ENCODE results near the gene OTX1.

The OTX1 gene

GRCh38 chr2:63047321-63048279, 3.0 kb upstream of the OTX1 start:
- DNase-seq: no peak

DNA sequence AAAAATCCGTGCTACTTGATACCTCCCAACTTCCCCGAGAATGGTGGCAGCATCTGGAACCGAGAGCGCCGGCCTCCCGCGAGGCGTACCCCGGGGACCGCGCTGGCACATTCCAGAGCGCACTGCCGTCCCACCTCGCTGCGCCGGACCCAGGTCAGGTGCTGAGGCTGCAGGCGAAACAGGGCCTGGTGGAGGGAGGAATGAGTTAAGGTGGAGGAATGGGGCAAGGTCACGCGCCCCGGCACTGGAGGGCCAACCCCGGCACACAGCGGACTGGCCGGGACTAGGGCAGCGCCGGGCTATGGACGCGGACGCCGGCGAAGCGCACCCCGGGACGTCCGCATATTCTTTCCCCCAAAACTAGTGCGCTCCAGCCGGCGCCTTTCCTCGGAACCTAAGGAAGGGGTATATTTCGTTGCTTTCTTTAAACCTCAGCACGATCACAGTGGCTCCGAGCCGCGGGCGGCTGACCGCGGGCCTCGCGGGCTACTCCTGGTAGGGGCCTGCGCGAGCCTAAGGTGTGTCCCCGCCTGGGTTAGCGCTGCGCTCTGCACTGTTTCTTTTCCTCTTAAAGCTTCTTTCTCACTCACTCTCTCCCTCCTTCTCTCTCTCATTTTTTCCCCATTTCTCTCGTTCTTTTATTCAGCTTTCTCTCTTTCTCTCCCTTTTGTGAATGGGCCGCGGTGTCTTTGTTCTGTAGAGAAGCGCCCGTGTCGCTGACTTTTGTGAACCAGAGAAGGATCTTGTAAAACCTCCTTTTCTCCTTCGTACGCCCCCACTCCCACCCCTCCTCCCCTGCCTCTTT, 2.1 kb upstream of the OTX1 start:
- no peak for DNase-seq

GRCh38 chr2:63049211-63049969, 1.2 kb upstream of the OTX1 start:
- DNase-seq: no peak

GRCh38 chr2:63049970-63050333, 678 bp upstream of the OTX1 start:
- peak in 1 of 5 experiments; percentile 38 for DNase-seq

- DNase-seq: no peak
Measured at GRCh38 chr2:63051042-63051794, 588 bp downstream of the OTX1 start.

DNA sequence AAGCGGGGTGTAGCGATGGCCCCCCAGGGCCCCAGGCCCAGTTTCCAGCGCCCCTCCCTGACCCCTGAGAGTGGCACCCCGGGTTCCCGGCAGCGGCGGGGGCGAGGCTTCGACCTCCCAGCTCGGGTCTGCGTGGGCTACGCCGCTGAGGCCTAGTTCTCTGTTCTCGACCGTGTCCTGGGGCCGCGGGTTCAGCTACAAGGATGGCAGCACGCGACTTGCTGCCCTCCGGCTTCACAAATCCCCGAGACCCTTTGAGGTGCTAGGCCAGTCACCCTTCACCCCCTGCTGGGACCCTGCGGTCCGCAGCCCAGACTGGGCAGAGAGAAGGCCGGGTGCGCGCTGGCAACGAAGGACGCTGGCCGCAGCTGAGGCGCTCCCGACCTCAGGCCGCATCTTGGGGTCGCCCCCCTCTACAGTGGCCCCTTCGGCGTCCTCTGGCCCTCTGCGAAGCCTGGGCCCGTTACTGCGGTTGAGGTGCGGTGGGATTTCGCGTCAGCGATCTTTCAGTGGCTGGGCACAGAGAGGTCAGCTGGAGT, 1.2 kb downstream of the OTX1 start:
- DNase-seq: no peak

DNA sequence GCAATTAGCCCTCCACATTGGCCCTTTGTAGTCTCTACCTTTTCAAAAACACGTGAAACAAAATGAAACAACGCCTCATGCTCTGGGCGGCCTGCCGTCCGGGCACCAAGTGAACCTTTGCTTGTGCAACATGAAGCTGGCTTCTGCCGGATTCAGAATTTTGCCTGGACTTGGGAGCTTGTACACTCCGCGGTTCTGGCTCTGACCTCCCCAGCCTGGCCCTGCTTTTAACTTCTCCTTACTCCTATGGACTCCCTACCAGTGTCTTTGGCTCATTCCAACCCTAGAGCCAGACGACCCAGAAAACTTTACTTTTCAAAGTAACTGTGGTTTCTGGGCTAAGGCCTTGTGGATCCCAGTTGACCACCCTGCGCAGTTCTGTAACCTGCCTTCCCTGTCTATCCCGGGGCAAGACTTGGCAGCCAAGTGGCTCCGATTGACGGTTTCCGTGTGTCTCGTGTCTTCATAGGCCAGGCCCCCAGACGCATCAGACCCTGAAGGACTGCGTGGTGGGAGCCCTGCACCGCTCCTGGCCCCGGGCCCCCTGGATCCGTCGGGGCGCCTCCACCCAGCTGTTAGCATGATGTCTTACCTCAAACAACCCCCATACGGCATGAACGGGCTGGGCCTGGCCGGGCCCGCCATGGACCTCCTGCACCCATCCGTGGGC, 1.9 kb downstream of the OTX1 start:
- DNase-seq: no peak

GRCh38 chr2:63053081-63053888, 2.7 kb downstream of the OTX1 start:
- DNase-seq: no peak

DNA sequence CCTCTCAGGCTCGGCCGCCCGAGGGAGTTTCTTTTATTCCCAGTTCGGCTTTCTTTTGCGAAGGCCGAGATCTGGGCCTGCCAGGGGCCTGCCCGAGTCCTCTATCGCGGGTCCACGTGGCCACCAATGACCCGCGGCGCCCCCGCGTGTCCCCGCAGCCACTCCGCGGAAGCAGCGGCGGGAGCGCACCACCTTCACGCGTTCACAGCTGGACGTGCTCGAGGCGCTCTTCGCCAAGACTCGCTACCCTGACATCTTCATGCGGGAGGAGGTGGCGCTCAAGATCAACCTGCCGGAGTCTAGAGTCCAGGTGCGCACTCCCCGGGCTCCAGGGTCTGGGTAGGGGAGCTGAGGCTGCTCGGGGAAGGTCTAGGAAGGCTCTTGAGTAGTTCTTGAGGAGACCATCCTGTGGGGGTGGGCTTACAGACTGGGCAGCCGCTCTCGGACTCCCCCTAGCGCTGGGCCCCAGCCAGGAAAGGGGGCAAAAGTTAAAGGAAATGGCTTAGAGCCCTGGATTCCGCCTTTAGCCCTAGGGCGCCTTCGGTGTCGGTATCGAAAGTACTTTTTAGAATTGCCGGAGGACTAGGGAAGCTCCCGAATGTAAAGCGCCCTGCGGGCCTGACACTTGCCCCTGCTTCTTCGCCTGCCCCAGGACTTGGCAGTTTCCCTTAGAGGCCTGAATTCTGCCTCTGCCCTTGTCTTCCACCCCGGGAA, 3.4 kb downstream of the OTX1 start:
- DNase-seq: peak in 1 of 5 experiments; percentile 41

DNA sequence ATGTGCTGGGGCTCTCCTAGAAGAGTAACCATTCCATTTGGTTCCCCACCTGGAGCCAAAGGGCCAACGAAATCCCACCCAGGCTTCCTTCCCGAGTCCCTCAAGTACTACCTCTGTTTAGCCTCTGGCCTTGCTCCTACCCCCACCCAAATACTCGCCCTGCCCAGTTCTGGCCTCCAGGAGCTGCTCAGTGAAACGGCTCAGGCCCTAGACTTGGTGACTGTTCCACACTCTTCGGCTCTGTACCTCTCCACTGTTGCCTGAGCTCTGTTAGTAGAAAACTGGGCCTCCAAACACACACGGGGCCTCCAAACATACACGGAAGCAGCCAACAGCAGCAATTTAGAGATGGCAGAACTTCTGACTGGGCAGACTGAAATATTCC, 4.2 kb downstream of the OTX1 start:
- DNase-seq: no peak

DNA sequence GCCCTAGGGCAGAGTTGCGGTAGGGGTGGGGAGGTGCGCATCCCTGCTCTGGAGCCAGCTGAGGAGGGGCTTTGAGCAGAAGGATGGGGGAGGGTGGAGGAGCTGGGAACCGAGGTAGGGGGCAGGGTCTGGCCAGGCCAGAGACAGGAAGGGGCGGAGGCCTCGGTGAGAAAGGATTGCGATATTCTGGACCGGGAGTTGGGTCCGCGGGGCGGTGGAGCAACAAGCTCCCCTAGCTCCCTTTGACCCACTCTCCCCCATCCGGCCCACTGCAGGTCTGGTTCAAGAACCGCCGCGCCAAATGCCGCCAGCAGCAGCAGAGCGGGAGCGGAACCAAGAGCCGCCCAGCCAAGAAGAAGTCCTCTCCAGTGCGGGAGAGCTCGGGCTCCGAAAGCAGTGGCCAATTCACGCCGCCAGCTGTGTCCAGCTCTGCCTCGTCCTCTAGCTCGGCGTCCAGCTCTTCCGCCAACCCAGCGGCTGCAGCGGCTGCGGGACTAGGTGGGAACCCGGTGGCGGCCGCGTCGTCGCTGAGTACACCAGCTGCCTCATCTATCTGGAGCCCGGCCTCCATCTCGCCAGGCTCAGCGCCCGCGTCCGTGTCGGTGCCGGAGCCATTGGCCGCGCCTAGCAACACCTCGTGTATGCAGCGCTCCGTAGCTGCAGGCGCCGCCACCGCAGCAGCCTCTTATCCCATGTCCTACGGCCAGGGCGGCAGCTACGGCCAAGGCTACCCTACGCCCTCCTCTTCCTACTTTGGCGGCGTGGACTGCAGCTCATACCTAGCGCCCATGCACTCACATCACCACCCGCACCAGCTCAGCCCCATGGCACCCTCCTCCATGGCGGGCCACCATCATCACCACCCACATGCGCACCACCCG, 4.8 kb downstream of the OTX1 start:
- DNase-seq: no peak

DNA sequence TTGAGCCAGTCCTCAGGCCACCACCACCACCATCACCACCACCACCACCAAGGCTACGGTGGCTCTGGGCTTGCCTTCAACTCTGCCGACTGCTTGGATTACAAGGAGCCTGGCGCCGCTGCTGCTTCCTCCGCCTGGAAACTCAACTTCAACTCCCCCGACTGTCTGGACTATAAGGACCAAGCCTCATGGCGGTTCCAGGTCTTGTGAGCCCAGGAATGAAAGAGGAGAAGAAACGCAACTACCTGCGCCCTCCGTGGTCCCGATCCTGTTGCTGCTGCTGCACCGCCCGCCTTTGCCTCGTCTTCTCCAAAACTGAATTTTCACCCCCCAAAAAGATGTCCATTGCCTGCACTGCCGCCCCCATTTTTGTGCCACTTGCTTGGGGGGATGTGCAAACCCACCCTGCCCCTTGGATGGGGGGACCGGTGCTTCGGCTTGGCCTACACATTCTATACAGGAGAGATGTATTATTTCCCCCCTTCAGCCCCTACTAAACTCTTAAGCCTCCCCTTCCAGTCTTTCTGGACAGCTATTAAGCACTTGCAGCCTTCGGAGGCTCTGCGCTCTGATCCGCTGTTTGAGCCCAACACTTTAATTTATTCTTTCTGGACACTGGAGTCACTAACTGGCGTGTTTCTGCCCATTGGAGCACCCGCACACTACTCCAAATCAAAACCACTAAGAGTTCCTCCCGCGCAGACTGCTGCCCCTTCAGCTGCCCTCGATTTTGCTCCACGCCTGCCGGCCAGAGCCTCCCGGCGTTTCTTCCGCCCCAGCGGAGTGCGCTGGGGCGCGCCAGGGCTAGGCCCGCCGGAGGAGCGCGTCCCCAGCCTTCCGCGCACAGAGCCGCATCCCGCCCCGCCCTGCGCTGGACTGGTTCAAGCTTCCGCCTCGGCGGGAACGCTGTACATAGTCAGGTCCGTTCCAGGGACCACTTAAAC, 5.7 kb downstream of the OTX1 start:
- no peak for DNase-seq

DNA sequence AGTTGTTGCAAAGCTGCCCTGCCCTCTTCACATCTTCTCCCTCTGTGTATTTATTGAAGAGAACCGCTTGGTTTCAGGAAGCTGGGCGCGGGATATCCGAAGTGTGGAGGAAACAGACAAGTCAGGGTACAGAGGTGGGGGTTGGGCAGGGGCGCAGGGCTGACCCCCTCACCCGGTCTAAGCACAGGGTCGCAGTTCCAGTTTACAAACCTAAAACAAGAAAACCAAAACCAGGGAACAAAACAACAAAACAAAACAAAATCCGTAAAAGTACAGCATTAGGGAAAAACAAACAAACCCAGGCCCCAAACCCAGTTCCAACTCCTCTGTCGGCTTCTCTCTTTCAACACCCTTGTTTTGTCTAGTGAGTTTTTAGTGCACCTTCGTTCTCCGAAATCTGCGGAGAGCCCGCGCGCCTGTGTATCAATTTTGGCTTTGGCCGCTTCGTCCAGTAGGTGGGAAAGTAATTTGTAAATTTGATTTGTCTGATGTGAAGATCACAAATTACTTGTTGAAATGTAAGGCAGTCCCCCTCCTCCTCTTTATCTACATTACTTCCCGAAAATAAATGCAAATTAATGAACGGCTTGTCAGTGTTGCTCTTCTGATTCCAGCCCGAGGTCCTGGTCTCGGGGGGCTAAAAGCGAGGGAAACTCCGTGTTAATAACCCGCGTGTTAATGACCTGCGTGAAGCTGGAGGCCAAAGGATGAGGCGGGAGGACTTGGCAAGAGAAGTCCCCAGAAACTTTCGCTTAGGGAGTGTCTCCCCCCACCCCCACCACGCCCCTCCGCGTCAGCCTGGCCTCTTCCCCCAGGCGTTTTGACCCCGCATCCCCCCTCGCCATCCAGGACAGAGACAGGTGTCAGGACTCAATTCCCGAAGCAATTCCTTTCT, 6.9 kb downstream of the OTX1 start:
- DNase-seq: no peak

DNA sequence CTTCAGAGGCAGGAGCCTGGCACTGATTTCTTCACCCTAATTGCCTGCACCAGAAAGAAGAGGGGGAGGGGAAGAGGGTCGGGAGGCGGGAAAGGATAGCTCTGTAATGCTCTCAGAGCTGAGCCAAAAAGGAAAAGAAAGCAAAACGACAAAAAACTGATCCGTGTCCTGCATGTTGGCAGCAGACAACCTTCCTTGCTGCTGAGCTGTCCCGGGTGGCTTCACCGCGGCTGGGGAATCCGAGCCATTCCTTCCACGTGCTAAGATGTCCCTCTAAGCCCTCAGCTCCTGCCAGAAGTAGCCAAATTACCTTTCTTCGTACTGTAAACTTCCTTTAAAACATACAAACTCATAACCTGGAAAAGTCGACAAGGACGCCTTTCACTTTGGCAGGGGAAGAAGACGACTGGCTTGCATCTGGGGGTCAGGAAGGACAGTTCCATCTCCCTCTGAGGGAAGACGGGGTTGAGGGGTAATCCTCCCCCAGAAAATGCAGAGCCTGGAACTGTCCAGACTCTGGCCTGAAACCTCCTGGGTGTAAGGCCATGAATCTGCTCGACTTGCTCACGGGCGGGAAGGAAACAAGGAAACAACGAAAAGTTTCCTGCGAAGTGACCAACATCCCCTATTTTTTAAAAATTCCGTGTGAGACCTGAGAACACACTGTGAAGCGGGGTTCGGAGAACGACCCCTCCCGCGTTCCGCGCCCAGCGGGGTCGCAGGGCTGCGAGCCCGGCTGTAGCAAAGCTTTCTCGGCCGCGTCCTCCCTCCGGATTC, 7.7 kb downstream of the OTX1 start:
- no peak for DNase-seq

GRCh38 chr2:63058921-63059792, 8.5 kb downstream of the OTX1 start:
- no peak for DNase-seq
